ENCODE measurements around the gene ADA.
A peak's percentile ranks its signal among the peaks of the same experiment; 100 is the strongest.
"Not testable (repeated sequence)": the region's sequence is repeated elsewhere in the genome, so short reads cannot be mapped to it uniquely, and the experiment has no call there.

Gene ADA

DNA sequence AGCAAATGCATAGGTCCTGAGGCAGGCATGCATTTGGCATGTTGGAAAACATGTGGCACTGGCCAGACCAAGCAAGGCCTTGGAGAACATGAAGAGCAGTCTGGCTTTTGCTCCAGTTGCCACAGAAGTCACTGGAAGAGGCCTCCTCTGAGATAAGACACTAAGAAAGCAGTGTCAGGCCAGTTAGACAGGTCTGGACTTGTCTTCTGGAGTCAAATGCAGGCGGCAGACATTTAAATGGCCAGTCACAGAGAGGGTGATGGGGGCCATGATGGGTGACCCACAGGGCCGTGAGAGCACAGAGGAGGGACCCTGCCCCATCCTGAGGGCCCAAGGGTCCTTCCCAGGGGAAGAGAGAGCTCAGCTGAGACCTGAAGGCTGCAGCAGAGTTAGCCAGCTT lies 26.7 kb upstream of the ADA start:
- DNase-seq, result peak; percentile 8

DNA sequence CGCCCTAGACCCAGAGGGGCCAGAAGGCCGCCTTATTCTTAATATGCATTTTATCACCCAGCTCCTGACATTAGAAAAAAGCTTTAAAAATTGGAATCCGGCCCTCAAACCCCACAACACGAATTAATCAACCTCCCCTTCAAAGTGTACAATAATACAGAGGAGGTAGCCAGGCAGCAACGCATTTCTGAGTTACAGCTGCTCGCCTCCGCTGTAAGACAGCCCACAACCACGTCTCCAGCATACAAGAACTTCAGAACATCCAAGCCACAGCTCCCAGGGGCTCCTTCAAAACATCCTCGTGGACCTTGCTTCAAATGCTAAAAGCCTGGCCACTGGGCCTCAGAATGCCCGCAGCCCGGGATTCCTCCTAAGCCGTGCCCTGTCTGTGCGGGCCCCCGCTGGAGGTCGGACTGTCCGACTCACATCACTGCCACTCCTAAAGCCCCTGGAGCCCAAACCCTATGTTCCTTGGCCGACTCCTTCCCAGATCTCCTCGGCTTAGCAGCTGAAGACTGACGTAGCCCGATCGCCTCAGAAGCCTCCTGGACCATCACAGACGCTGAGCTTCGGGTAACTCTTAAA lies 20.9 kb upstream of the ADA start:
- DNase-seq, result not testable (repeated sequence)

DNA sequence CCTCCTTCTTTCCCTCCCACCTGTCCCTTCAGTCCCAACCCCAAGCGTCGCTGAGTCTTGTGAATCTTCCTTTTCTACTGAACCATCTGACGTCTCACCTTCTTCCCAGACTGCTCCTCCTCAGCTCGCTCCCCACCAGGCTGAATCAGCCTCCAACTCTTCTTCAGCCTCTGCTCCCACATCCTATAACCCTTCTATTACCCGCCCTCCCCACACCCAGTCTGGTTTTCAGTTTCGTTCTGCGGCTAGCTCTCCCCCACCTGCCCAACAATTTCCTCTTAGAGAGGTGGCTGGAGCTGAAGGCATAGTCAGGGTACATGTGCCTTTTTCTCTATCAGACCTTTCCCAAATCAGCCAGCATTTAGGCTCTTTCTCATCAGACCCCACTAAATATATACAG lies 20.0 kb upstream of the ADA start:
- DNase-seq, result peak; percentile 54

DNA sequence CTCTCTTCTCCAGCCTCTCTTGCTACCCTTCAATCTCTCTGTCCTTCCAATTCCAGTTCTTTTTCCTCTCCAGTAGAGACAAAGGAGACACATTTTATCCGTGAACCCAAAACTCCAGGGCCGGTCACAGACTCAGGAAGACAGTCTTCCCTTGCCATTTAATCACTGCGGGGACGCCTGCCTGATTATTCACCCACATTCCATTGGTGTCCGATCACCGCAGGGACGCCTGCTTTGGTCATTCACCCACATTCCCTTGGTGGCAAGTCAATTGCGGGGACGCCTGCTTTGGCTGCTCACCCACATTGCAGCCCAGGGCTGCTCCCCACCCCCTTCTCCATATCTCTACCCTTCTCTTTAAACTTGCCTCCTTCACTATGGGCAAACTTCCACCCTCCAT lies 19.4 kb upstream of the ADA start:
- DNase-seq, result not testable (repeated sequence)

DNA sequence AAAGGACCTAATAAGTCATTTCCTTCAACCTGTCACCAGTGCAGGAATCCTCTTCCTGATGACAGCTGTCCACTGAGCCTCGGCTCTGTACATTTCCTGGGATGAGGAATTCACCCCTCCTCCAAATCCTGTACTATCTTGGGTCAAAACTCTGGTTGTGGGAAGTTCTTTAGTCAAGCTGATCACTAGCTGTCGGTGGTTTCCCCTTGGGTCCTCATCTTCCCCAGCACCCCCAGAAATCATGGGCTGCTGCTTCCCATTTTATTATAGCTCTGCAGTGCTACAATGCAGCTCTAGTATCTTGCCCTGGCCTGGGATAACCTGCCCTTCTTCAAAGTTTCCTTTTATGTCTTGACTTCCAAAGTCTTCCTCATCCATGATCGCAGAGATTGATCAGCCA lies 14.6 kb upstream of the ADA start:
- no peak for DNase-seq

DNA sequence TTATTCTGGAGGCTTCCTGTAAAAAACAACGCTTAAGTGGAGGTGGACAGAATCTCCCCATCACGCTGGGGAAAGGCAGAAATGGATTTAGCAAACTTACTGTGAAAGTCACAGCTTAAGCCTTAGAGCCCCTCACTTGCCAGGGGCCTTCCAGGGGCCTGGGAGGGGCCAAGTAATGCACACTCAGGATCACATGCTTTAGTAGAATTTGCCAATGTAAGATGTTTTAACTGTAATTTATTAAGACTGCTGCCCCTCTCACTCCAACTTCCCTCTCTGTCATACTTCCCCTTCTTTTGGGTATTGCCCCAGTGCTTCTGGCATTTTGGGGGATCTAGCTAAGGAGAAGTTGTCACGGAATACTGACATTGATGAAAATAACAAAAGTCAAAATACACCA lies 12.6 kb upstream of the ADA start:
- DNase-seq, result peak; percentile 89

DNA sequence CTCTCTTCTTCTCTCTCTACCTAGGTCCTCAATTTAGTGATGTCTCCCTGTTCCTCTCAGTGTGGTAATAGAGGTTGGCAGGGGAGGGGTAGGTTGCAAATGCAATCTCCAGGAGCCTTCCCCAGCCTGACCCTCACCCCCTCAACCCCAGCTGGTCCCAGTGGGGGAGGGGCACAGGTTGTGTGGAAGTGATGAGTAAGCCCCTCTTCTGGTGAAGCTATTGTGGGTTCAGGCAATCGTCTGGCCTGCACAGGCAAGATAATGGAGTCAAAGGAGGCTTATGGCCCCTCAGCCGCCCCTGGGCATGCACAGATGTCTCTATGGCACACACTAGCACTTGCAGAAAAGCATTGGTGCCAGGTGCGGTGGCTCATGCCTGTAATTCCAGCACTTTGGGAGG lies 10.8 kb upstream of the ADA start:
- DNase-seq, result no peak

DNA sequence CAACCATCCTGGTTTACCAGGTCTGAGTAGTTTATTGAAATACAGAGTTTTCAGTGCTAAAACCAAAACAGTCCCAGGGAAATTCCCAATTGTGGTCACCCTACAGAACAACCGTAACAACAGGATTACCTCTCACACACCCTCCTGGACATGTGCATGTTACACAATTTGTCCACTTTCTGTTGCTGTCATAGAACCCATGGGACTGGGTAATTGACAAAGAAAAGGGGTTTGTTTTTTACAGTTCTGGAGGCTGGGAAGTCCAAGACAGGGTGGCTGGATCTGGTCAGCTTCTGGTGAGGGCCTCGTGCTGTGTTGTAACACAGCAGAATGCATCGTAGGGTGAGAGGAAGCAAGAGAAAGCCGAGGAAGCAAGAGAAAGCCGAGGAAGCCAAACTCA lies 9.1 kb upstream of the ADA start:
- no peak for DNase-seq

DNA sequence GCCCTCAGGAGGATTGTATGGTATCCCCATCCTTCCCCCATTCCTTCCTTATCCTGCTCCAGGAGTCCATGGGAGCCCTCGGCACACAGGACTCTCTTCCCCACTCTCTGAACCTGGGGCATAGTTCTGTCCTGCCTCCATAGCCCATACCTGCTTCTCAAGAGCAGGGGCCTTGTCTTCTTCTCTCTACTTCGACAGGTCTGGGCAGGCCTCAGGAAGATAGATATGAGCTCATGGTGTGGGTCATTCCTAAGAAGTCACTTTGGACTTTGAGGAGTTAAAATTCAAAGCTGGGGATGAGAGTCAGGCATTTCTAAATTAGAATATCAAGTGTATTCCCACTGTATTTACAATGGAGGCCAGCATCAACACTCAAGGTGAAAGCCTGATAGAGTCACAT lies 8.4 kb upstream of the ADA start:
- no peak for DNase-seq

DNA sequence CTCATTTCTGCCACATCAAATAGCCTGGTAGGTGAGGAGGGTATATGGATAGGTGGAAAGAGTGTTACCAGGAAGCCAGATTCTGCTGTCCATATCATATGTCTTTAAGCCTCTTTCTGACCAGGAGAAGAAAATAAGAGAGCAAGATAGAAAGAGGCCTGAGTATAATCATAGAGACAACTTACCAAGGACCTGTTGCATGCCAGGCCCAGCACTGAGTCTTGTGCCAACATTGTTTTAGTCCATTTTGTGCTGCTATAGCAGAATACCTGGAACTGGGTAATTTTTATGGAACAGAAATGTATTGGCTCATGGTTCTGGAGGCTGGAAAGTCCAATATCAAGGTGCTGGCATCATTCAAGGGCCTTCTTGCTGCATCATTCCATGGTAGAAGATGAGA lies 7.3 kb upstream of the ADA start:
- no peak for DNase-seq

DNA sequence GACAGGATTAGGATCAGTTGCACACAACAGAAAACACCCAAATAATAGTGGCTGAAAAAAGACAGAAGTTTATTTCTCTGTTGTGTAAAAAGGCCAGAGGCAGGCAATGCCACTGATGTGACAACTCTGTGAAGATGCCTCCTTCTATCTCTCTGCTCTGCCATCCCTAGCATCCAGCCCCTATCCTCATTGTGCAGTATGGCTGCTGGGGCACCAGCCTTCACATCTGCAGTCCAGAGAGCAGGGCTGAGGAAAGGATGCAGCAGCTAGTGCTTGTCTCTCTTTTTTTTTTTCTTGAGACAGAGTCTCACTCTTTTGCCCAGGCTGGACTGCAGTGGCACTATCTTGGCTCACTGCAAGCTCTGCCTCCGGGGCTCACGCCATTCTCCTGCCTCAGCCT lies 6.4 kb upstream of the ADA start:
- no peak for DNase-seq

DNA sequence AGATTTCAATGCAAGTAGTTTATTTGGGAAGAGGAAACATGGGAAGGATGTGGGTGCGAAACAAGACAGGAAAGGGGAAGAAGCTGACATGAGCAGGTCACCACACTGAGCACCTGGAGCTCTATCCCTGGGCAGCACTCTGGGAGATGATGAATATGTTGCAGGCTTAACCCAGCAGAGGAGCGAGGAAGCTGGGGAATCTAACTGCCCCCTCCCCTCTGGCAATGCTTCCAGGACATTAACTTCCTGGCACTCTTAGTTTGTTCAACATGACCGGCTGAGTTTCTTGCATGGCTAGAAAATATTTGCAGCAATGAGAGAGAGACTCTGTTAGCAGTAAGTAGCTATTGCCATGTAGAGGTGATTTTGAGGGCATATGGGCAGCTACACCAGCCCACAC lies 4.9 kb upstream of the ADA start:
- no peak for DNase-seq

DNA sequence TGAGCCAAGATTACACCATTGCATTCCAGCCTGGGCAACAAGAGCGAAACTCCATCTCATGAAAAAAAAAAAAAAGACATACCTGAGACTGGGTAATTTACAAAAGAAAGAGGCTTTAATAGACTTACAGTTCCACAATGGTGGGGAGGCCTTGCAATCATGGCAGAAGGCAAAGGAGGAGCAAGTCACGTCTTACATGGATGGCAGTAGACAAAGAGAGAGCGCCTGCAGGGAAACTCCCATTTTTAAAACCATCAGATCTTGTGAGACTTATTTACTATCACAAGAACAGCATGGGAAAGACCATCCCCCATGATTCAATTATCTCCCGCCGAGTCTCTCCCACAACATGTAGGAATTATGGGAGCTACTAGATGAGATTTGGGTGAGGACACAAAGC lies 2.7 kb upstream of the ADA start:
- not testable (repeated sequence) for DNase-seq

DNA sequence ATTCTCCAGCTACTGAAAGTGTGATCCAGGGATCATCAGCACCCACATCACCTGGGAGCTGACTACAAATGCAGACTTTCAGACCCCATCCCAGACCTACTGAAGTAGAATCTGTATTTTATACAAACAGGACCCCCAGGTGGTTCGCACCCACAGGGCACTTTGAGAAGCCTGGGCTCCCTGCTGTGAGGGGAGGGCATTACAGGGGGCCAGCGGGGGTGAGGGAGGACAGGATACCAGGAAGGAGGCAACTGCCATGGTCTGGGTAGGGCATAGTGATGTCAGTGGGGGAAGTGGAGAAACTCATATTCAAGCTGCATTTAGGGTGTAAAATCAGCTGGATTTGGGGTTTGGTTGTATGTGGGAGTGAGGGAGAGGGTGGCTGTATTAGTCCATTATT lies 2.0 kb upstream of the ADA start:
- DNase-seq, result no peak

DNA sequence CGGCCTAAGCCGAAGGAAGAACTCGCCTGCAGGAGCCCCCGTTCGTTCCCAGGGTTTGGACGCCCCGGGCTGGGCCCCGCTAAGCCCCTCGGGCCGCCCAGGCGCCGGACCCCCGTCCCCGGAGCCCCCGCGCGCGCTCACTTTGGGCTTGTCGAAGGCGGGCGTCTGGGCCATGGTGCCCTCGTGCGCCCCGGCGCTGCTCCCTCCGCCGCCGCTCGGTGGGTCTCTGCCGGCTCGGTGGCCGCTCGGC lies 140 bp downstream of the ADA start:
- DNase-seq, result no peak

DNA sequence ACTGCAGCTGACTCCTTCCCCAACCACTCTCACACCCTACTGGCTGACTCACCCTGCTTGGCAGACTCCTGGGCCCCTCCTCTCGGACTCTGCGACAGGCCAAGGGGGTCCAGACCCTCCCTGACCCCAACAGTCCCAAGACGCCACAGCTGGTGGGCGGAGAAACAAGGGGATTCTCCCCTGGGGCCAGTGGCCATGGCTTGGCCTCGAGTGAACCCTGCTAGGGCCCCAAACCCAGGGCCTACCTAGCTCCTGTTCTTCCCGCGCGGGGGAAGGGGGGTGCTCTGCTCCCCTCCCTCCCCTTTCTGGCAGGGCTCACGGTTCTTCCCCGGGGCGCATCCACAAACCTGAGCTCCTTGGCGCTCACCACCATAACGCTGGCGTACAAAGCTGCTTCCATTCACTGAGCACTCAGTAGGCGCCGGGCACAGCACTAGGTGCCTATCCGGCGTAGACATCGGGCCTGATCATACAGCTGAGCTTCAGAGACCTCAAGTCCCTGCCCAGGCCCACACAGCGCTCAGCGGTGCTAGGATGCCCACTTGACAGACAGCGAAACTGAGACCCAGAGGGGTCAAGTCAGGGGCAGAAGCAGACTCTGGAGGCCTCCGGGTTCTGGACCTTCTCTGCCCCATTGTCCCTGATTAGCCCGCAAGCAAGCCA lies 597 bp downstream of the ADA start:
- DNase-seq, result peak; percentile 14

DNA sequence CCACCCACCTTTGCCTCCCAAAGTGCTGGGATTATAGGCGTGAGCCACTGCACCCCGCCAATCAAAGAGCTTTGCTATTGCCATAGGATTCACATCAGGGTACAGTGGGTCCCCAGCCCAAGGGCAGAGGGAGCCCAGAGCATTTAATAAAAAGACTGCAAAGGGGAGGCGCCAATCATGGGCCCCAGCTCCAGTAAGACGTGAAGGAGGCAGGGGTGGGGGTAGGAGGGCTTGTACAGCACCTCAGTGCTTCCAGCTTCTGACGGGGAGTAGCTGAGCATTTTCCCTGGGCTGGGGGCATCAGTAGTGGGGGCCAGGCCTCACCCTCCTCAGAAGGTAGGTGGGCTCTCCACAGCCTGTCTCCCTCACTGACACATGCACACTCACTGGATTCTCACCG lies 1.5 kb downstream of the ADA start:
- no peak for DNase-seq

DNA sequence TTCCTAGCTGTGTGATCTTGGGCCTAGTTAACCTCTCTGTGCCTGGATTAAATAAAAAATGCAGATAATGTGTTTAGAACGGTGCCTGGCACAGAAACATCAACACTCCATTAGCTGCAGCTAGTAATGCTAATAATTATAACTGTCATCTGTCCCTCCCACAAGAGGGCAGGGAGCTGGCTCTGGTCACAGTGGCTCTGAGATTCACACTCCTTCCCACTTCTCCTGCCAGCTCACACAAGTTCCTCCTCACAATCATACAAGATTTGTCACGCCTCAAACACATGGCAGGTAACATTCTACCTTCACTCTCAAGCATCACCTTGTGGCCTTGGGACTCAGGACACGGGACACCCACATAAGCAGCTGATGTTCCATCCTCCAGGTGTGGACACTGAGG lies 2.4 kb downstream of the ADA start:
- DNase-seq, result peak; percentile 2

DNA sequence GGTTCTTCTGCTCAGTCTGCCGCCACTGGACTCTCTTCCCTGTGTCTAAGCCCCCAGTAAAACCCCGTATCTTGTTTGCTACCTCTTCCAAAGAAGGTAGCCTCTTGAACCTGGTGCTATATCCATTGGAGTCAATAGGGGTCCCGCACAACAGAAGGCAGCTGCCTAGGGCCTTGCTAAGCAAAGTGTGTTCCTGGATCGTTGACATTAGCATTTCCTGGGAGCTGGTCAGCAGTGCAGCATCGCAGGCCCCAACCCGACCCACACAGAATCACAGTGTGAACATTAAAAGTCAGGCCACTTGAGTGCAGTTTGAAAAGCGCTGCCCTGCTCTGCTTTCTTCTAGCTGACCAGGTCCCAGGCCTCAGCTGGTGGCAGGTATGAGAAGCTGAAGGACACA lies 2.9 kb downstream of the ADA start:
- no peak for DNase-seq

DNA sequence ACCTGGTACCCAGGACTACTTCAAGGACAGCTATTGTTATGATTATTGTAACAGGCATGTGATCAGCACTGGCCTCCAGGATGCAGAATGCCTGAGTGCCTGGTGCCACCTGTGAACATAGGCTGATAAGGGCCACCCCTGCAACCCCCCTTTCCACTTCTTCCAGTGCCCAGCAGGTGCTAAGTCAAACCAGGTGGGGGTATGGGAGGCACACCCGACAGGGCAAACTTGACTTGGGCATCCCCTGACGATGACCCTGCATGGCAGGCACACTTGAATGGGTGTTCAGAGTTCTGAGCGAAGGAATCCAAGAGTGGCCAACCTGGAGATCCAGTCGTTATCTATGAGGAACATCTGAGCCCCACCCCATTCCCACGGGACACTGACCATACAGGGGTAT lies 3.4 kb downstream of the ADA start:
- no peak for DNase-seq

DNA sequence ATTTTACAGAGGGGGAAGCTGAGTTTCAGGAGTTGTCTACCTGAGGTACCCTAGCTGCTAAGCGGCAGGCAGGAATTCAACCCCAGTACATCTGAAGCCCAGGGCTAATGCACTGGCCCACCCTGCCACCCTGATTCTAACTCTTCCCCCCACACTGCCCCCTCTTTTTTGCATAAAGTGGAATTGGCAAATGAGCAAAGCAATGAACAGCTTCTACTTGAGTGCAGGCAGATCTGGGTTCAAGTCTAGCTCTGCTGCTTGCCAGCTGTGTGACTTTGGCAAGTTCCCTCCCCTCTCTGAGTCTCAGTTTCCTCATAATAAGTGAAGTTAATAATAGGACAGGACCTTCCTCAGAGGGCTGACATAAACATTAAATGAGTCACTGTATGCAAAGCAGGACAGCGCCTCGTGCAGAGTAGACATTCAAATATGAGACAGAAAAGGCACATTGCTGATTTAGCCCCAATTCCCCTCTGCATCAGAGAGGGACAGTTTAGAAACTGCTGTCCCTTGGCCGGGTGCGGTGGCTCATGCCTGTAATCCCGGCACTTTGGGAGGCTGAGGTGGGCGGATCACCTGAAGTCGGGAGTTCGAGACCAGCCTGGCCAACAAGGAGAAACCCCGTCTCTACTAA lies 4.7 kb downstream of the ADA start:
- DNase-seq, result peak; percentile 93

DNA sequence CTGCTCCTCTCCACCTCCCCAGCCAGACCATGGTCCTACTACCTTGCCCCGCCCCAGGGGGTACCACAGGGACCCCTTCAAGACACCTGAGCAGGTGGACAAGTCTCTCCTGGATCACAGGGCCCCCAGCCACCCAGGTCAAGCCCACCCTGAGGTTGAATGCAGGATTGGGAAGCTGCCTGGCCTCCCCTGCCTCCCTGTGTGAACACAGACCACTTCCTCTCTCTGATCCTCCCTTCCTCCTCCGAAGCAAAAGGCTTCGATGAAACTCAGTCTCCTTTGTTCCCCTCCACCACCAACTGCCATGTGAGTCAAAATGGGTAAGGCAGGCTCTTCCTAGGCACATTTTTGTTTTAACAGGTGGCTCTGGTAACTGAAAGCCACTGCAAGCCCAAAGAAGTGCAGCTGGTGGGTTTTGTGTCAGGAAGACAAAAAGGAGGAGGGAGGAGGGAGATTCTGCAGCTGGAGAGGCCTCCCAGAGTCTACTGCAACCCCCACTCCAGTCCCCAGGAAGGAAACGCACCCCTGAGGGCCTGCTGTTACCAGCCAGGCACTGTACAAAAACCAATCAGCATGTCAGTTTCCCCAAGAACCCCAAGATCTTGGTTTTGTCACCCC lies 5.4 kb downstream of the ADA start:
- DNase-seq, result peak; percentile 99

DNA sequence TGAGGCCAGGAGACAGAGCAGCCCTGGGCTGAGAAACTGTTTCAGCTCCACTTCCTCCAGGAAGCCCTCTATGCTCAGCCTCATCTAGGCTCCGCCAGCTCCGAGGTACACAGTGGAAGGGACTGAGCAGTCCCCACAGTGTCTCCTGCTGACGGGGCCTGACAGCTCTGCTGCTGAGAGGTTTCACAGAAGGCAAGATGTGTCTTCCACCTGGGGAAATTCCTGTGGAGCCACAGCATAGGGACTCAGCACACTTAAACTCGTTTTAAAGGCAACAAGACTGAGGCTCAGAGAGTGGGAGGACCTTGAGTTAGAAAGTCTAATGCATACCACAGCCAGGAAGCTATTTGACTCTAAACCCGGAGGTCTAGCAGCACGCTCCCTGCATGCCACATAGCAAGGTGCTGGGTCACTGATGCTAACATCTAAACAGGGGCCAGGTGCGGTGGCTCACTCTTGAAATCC lies 6.8 kb downstream of the ADA start:
- peak; percentile 40 for DNase-seq

DNA sequence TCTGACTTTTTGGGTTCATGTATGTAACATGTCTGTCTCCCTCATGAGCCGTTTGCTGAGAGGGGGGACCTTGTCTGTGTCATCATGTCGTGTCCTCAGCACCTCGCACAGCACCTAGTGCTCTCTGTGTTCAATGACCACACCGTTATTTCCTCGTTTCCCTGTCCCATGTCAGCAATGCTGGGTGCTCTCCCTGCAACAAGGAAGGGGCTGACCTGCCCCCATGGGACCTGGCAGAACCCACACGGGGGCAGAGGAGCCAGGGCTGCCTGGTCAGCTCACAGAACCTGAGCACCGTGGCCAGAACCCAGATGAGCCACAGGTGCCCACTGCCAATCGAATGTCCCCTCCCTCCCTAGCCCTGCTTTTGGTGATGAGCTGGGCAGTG lies 7.3 kb downstream of the ADA start:
- no peak for DNase-seq

Data from MV-4-11 (cell line).